HG02642 (cell line): ENCODE data around the gene MT1E.
A peak's percentile ranks its signal among the peaks of the same experiment; 100 is the strongest.
"Not testable (repeated sequence)": the region's sequence is repeated elsewhere in the genome, so short reads cannot be mapped to it uniquely, and the experiment has no call there.

Experiments used
- ATAC-seq: cut with Tn5 transposase; IDR thresholded peaks from one replicate; pipeline ENCODE4 v1.9.1; 2021; ENCODE audit warnings: mild to moderate bottlenecking; ENCODE audit not compliant: unreplicated experiment, poor library complexity

MT1E gene

GRCh38 chr16:56625140-56625942 is at the start of gene MT1E:
MT1E (plus strand) TSS chr16:56625781; CDS start chr16:56625852, 71 bp downstream.
- ATAC-seq = peak; percentile 63

GRCh38 chr16:56576585-56577299 is 48.8 kb upstream of the MT1E start:
- ATAC-seq = peak; percentile 96

- ATAC-seq = no peak
Measured at GRCh38 chr16:56577300-56577625, 48.3 kb upstream of the MT1E start.

- ATAC-seq = no peak
Measured at GRCh38 chr16:56580391-56581048, 45.1 kb upstream of the MT1E start.

- ATAC-seq = not testable (repeated sequence)
Measured at GRCh38 chr16:56582911-56583310, 42.7 kb upstream of the MT1E start.

GRCh38 chr16:56583351-56584168 is 42.0 kb upstream of the MT1E start:
- ATAC-seq = no peak

- no peak for ATAC-seq
Measured at GRCh38 chr16:56584276-56584675, 41.3 kb upstream of the MT1E start.

- ATAC-seq = no peak
Measured at GRCh38 chr16:56588781-56589140, 36.8 kb upstream of the MT1E start.

- ATAC-seq = no peak
Measured at GRCh38 chr16:56589141-56590039, 36.2 kb upstream of the MT1E start, which contains the start of gene MT3. MT3 (plus strand) TSS chr16:56589528; CDS start chr16:56589591, 63 bp downstream.

- ATAC-seq = no peak
Measured at GRCh38 chr16:56591377-56592060, 34.1 kb upstream of the MT1E start.

- no peak for ATAC-seq
Measured at GRCh38 chr16:56593573-56594291, 31.8 kb upstream of the MT1E start.

- ATAC-seq = no peak
Measured at GRCh38 chr16:56594292-56594619, 31.3 kb upstream of the MT1E start.

GRCh38 chr16:56600398-56600999 is 25.1 kb upstream of the MT1E start:
- no peak for ATAC-seq

- no peak for ATAC-seq
Measured at GRCh38 chr16:56601325-56601724, 24.3 kb upstream of the MT1E start.

GRCh38 chr16:56603589-56603988 is 22.0 kb upstream of the MT1E start:
- no peak for ATAC-seq

- ATAC-seq = no peak
Measured at GRCh38 chr16:56604966-56605365, 20.6 kb upstream of the MT1E start.

- no peak for ATAC-seq
Measured at GRCh38 chr16:56605475-56605874, 20.1 kb upstream of the MT1E start.

- ATAC-seq = no peak
Measured at GRCh38 chr16:56606071-56606475, 19.5 kb upstream of the MT1E start.
